ENCODE data around the gene CLDND1. TPM values are rescaled to one million over a fixed set of nuclear protein-coding genes. Genes with fewer than 3 reads are reported as not detected.

Gene CLDND1
- total and polyA plus RNA-seq, 2 experiments from 2014 or later, result 59.8 to 92.7 TPM

DNA sequence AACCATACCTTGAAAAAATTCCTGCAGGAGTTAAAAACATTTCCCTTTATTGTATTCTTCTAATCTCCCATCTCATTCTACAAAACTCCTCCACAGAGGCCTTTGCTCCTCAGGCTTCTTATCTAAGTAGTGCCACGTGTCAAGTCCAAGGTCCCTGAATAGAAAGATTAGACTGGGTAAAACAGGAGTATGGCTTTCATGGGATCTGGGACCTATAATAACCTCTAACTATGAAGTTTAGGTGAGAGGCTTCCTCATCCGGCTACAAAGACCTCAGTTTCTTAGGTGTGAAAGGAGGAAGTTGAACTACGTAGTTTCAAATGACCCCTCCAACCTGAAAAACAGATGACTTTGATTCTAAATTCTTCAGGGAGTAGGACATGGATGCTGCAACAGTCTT is 29.1 kb upstream of the CLDND1 start:
- H3K4me3 ChIP-seq, result no peak overlapping the region

More for the DNA sequence above, 29.1 kb upstream of the CLDND1 start:
- Mint-ChIP-seq H3K27me3 (ENCODE audit: insufficient read depth, low read depth, poor library complexity) (no peaks in the 10 kb centered on the region), H3K4me1 (peaks cover 3% of the 10 kb centered on the region; the same call in 1 of the 3 replicates), H3K36me3 (ENCODE audit: low read depth) (no peaks in the 10 kb centered on the region), H3K4me3 (no peak overlapping the region), H3K9me3 (no peaks in the 10 kb centered on the region), H3K27ac (no peak overlapping the region)
- no peaks in the 10 kb centered on the region for H3K79me2 ChIP-seq (replicated peaks; ENCODE audit: insufficient read depth)
- no peaks in the 10 kb centered on the region for H3K27me3 ChIP-seq (ENCODE audit: insufficient read depth)
- no peaks in the 10 kb centered on the region for H3K36me3 ChIP-seq (ENCODE audit: insufficient read depth)
- H3K27ac ChIP-seq (ENCODE audit: low read depth), result no peak overlapping the region
- H3K4me2 ChIP-seq, result no peak overlapping the region
- H2AFZ ChIP-seq, result no peak overlapping the region
- ATAC-seq (no peak), DNase-seq (ENCODE audit: low spot score) (no peak)
- TF ChIP-seq STAT1 (IDR thresholded peaks at IDR 0.05; ENCODE audit: unreplicated experiment), result no peak
- TF ChIP-seq, protein P1, sequence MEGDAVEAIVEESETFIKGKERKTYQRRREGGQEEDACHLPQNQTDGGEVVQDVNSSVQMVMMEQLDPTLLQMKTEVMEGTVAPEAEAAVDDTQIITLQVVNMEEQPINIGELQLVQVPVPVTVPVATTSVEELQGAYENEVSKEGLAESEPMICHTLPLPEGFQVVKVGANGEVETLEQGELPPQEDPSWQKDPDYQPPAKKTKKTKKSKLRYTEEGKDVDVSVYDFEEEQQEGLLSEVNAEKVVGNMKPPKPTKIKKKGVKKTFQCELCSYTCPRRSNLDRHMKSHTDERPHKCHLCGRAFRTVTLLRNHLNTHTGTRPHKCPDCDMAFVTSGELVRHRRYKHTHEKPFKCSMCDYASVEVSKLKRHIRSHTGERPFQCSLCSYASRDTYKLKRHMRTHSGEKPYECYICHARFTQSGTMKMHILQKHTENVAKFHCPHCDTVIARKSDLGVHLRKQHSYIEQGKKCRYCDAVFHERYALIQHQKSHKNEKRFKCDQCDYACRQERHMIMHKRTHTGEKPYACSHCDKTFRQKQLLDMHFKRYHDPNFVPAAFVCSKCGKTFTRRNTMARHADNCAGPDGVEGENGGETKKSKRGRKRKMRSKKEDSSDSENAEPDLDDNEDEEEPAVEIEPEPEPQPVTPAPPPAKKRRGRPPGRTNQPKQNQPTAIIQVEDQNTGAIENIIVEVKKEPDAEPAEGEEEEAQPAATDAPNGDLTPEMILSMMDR (conservative IDR thresholded peaks at IDR 0.05; ENCODE audit: low read depth in 2 of 2), result no peak
- TF ChIP-seq NANOG (IDR thresholded peaks at IDR 0.05; ENCODE audit: borderline replicate concordance), result no peak
- TF ChIP-seq POLR2AphosphoS5 (IDR thresholded peaks at IDR 0.05; ENCODE audit: low read depth), result no peak
- TF ChIP-seq CREB1 (CRISPR knock-in tag; IDR thresholded peaks at IDR 0.05; ENCODE audit: low read depth), result no peak
- TF ChIP-seq, protein P2, sequence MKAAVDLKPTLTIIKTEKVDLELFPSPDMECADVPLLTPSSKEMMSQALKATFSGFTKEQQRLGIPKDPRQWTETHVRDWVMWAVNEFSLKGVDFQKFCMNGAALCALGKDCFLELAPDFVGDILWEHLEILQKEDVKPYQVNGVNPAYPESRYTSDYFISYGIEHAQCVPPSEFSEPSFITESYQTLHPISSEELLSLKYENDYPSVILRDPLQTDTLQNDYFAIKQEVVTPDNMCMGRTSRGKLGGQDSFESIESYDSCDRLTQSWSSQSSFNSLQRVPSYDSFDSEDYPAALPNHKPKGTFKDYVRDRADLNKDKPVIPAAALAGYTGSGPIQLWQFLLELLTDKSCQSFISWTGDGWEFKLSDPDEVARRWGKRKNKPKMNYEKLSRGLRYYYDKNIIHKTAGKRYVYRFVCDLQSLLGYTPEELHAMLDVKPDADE (IDR thresholded peaks at IDR 0.05), result no peak
- TF ChIP-seq EZH2phosphoT487 (IDR thresholded peaks at IDR 0.05; ENCODE audit: unreplicated experiment), result no peak
- no peak for TF ChIP-seq JUNB (IDR thresholded peaks at IDR 0.05; ENCODE audit: unreplicated experiment)
- TF ChIP-seq ZNF114 (CRISPR knock-in tag; IDR thresholded peaks at IDR 0.05), result no peak
- TF ChIP-seq, protein P3, sequence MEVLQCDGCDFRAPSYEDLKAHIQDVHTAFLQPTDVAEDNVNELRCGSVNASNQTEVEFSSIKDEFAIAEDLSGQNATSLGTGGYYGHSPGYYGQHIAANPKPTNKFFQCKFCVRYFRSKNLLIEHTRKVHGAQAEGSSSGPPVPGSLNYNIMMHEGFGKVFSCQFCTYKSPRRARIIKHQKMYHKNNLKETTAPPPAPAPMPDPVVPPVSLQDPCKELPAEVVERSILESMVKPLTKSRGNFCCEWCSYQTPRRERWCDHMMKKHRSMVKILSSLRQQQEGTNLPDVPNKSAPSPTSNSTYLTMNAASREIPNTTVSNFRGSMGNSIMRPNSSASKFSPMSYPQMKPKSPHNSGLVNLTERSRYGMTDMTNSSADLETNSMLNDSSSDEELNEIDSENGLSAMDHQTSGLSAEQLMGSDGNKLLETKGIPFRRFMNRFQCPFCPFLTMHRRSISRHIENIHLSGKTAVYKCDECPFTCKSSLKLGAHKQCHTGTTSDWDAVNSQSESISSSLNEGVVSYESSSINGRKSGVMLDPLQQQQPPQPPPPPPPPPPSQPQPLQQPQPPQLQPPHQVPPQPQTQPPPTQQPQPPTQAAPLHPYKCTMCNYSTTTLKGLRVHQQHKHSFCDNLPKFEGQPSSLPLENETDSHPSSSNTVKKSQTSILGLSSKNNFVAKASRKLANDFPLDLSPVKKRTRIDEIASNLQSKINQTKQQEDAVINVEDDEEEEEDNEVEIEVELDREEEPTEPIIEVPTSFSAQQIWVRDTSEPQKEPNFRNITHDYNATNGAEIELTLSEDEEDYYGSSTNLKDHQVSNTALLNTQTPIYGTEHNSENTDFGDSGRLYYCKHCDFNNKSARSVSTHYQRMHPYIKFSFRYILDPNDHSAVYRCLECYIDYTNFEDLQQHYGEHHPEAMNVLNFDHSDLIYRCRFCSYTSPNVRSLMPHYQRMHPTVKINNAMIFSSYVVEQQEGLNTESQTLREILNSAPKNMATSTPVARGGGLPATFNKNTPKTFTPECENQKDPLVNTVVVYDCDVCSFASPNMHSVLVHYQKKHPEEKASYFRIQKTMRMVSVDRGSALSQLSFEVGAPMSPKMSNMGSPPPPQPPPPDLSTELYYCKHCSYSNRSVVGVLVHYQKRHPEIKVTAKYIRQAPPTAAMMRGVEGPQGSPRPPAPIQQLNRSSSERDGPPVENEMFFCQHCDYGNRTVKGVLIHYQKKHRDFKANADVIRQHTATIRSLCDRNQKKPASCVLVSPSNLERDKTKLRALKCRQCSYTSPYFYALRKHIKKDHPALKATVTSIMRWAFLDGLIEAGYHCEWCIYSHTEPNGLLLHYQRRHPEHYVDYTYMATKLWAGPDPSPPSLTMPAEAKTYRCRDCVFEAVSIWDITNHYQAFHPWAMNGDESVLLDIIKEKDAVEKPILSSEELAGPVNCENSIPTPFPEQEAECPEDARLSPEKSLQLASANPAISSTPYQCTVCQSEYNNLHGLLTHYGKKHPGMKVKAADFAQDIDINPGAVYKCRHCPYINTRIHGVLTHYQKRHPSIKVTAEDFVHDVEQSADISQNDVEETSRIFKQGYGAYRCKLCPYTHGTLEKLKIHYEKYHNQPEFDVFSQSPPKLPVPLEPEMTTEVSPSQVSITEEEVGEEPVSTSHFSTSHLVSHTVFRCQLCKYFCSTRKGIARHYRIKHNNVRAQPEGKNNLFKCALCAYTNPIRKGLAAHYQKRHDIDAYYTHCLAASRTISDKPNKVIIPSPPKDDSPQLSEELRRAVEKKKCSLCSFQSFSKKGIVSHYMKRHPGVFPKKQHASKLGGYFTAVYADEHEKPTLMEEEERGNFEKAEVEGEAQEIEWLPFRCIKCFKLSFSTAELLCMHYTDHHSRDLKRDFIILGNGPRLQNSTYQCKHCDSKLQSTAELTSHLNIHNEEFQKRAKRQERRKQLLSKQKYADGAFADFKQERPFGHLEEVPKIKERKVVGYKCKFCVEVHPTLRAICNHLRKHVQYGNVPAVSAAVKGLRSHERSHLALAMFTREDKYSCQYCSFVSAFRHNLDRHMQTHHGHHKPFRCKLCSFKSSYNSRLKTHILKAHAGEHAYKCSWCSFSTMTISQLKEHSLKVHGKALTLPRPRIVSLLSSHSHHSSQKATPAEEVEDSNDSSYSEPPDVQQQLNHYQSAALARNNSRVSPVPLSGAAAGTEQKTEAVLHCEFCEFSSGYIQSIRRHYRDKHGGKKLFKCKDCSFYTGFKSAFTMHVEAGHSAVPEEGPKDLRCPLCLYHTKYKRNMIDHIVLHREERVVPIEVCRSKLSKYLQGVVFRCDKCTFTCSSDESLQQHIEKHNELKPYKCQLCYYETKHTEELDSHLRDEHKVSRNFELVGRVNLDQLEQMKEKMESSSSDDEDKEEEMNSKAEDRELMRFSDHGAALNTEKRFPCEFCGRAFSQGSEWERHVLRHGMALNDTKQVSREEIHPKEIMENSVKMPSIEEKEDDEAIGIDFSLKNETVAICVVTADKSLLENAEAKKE (CRISPR knock-in tag; IDR thresholded peaks at IDR 0.05), result no peak
- H3K9me2 ChIP-seq (ENCODE audit: insufficient read depth), result no peaks in the 10 kb centered on the region
- no peaks in the 10 kb centered on the region for H3K4me1 ChIP-seq (ENCODE audit: insufficient read depth)
- H4K20me1 ChIP-seq (replicated peaks; ENCODE audit: insufficient read depth), result no peaks in the 10 kb centered on the region
- no peaks in the 10 kb centered on the region for H3F3A ChIP-seq (replicated peaks; ENCODE audit: low read depth)

Data from GM23338 (cell line).